Adrenal gland (tissue), 12 donors: ENCODE measurements around the gene KIAA1958. TPM values are rescaled to one million over a fixed set of nuclear protein-coding genes. Genes with fewer than 3 reads are reported as not detected.
A peak's percentile ranks its signal among the peaks of the same experiment; 100 is the strongest.

ENCODE experiments used
- DNase-seq, 7 donors: peaks; one replicate each; pipeline ENCODE4 v3.0.0-alpha.2; 2019 to 2020
- H3K27ac ChIP-seq, 5 donors: fragments of 200-600 bp; sonication (generic) in 4 of 5; 1 replicate in 3 of 5; 2 replicates in 2 of 5; pipeline versions ENCODE4 v1.5.1 to v1.8.0; 2016 to 2020; ENCODE audit warnings: mild to moderate bottlenecking in 1 of 5
- H3K27me3 ChIP-seq: fragments of 200-600 bp; 2 replicates; pipeline ENCODE4 v1.8.0; 2021
- H3K36me3 ChIP-seq, 2 donors: fragments of 200-600 bp; replicated peaks in 1 of 2; 1 replicate in 1 of 2; 2 replicates in 1 of 2; pipeline versions ENCODE4 v1.5.1 to v1.8.0; 2018 to 2022
- H3K4me1 ChIP-seq, 2 donors: fragments of 200-600 bp; replicated peaks in 1 of 2; 1 replicate in 1 of 2; 2 replicates in 1 of 2; pipeline versions ENCODE4 v1.5.1 to v1.8.0; 2018 to 2021
- H3K4me3 ChIP-seq, 4 donors: fragments of 200-600 bp; sonication (generic) in 3 of 4; one replicate each; pipeline ENCODE4 v1.5.1; 2016 to 2018
- H3K9me3 ChIP-seq, 3 donors: fragments of 200-600 bp; sonication (generic) in 1 of 3; replicated peaks in 1 of 3; 1 replicate in 2 of 3; 2 replicates in 1 of 3; pipeline versions ENCODE4 v1.5.1 to v1.8.0; 2016 to 2021
- POLR2A ChIP-seq, 2 donors: fragments of 450-650 bp; IDR thresholded peaks; one replicate each; pipeline ENCODE4 v1.6.1; 2017; ENCODE audit warnings: antibody characterized with exemption in 2 of 2, mild to moderate bottlenecking in 2 of 2, moderate library complexity in 1 of 2
- WGBS, 4 donors: extraction: QIAGEN DNeasy Blood & Tissue Kit in 2 of 4; methylation state at CpG; one replicate each; pipeline versions ENCODE4 v1.1.5 to v1.1.7; 2013 to 2017; 5-methylcytosine and 5-hydroxymethylcytosine counted together
- intact Hi-C, 2 donors: fragments of 100-400 bp; cut with DNase I; formaldehyde crosslinking; loops; one replicate each; pipeline versions ENCODE4 v1.14.1 to v1.15.0; 2022 to 2023
- polyA plus RNA-seq, 3 donors: library from polyadenylated mRNA; stranded (reverse); fragments of 200-250 nt in 2 of 3; fragments of 350-450 nt in 1 of 3; fragmentation: Illumina TruSeq in 1 of 3; extraction: RNeasy Lipid Tissue Mini Kit (QIAGEN cat#74804) in 1 of 3; gene quantifications; one replicate each; pipeline ENCODE4 v1.2.3, GENCODE V29; 2013 to 2014
- total RNA-seq, 9 donors: library from RNA; depleted of rRNA in 4 of 9; stranded (reverse); fragments of >200 nt in 4 of 9; fragments of 120-200 nt in 1 of 9; fragmentation: NEBNext Ultra II Directional in 1 of 9; extraction: Animal tissue kit (Norgen Biotek cat#: 25700) in 1 of 9; gene quantifications; one replicate each; pipeline versions ENCODE4 v1.1.0 to v1.2.4, GENCODE V29; 2013 to 2023
- TF ChIP-seq, protein P1 (sequence below), 6 experiments: fragments of 450-650 bp in 4 of 6; fragments of 200-600 bp in 2 of 6; sonication (generic) in 1 of 6; IDR thresholded peaks; 1 replicate in 5 of 6; 2 replicates in 1 of 6; pipeline versions ENCODE4 v1.5.1 to v1.8.0; 2016 to 2021; ENCODE audit warnings: antibody characterized with exemption in 6 of 6, mild to moderate bottlenecking in 2 of 6, moderate library complexity in 1 of 6
- donor health status: healthy with polysubstance abuse.
- donor health status: Bipolar disorder and iron deficiency.
- donor health status: DM: yes; HTN: yes; CAD: no.
- donor health status: DM: no; HTN: no; CAD: no.
- donor health status: DM: no; HTN: no; CAD: no.
- donor health status: DM: yes; HTN: yes; CAD: no.

KIAA1958 gene
- total and polyA plus RNA-seq, 12 donors, result 3.5 to 67.2 (median 30.0) TPM

DNA sequence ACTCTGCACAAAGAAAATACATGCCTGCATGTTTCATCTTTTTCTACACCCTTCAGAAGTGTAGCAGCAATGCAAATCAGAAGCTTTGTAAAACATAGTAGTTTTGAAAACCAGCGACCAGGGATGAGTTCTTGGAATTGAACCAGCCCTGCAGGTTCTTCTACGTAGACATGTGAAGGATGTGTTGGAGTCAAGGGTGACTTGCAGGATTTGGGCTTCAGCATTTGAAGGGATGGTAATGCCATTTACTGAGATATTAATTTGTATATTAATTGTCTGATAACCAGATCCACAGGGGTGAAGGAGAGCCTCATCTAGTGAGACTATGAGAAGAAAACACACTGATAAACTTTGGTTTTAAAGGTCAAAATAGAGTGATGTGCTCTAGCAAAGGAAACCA lies 72.4 kb downstream of the KIAA1958 start:
- Histone ChIP-seq H3K27me3 (no peaks in the 10 kb centered on the region), H3K4me1 (peaks cover 17 to 47% of the 10 kb centered on the region in 2 donors), H3K9me3 (no peaks in the 10 kb centered on the region), H3K27ac (peak overlapping the region in 1 of 5 donors; percentile 49), H3K36me3 (no peaks in the 10 kb centered on the region), H3K4me3 (no peak overlapping the region)
- intact Hi-C loops, result no loop called here
- 59 to 69% (median 65%) methylated on average over 2 of the region's 2 CpGs for WGBS, 4 donors
- TF ChIP-seq POLR2A (IDR thresholded peaks at IDR 0.05), result no peak
- TF ChIP-seq, protein P1, sequence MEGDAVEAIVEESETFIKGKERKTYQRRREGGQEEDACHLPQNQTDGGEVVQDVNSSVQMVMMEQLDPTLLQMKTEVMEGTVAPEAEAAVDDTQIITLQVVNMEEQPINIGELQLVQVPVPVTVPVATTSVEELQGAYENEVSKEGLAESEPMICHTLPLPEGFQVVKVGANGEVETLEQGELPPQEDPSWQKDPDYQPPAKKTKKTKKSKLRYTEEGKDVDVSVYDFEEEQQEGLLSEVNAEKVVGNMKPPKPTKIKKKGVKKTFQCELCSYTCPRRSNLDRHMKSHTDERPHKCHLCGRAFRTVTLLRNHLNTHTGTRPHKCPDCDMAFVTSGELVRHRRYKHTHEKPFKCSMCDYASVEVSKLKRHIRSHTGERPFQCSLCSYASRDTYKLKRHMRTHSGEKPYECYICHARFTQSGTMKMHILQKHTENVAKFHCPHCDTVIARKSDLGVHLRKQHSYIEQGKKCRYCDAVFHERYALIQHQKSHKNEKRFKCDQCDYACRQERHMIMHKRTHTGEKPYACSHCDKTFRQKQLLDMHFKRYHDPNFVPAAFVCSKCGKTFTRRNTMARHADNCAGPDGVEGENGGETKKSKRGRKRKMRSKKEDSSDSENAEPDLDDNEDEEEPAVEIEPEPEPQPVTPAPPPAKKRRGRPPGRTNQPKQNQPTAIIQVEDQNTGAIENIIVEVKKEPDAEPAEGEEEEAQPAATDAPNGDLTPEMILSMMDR (IDR thresholded peaks at IDR 0.05), result no peak
- DNase-seq, result no peak

DNA sequence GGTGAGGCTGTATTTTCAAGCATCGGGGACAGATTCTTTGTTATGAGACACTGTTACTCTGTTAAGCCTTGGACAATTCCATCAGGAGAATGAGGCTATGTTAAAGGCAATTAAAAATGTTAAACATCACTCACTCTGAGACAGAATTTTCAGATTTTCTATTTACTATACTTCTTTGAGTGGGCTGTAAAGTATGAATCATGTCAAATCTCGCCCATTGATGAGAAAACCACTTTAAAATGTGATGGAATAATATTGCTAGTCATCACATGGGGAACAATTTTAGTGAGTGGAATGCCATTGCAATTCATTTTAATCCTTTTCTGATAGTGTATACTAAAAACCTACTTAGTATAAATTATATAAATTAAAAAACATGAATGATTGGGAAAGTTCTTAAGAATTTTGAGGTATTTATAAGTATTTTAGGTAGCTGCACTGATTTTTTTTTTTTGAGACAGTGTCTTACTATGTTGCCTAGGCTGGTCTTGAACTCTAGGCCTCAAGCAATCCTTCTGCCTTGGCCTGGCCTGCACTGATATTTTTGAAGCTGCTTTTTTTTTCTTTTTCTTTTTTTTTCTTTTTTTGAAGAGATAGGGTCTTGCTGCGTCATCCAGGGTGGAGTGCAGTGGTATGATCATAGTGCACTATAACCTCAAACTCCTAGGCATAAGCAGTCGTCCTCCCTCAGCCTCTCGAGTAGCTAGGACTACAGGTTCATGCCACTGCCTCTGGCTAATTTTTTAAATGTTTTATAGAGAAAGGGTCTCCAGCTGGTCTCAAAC lies 73.2 kb downstream of the KIAA1958 start:
- no peak for DNase-seq
- intact Hi-C loops, result no loop called here
- Histone ChIP-seq H3K27me3 (no peaks in the 10 kb centered on the region), H3K4me3 (no peak overlapping the region), H3K27ac (peak overlapping the region in 1 of 5 donors; percentile 49), H3K36me3 (no peaks in the 10 kb centered on the region), H3K4me1 (peaks cover 17 to 45% of the 10 kb centered on the region in 2 donors), H3K9me3 (no peaks in the 10 kb centered on the region)
- no peak for TF ChIP-seq POLR2A (IDR thresholded peaks at IDR 0.05)
- TF ChIP-seq, protein P1 (IDR thresholded peaks at IDR 0.05), result no peak
- 81 to 91% (median 84%) methylated on average over 5 of the region's 5 CpGs for WGBS, 4 donors

DNA sequence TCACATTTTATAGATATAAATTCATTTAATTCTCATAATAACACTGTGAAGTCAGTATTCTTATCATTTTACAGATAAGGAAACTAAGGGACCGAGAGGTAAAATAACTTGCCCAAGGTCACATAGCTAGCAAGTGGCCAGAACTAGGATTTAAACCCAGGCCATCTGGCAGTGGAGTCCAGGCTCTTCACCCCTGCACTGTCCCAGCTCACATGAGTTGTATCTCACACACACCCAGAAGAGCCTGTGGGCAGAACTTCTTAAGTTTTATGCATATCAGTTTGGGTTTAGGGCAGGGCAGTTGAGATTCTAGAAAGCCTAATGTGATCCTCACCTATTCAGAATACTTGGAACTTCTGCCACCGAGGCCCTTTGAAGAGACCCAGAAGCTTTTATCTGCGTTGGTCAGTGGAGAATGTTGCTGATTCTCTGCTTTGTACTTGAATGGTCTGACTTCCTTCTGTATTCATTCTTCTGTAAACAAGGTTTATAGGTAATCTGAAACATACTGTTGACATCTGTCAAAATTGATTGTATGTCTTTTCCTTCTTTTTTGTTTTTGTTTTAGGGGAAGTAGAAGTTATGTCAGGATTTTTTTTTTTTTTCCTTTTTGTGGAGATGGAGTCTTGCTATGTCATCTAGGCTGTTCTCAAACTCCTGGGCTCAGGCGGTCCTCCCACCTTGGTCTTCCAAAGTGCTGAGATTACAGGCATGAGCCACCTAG lies 75.8 kb downstream of the KIAA1958 start:
- no peaks in the 10 kb centered on the region for H3K9me3 ChIP-seq
- no peak for TF ChIP-seq POLR2A (IDR thresholded peaks at IDR 0.05)
- TF ChIP-seq, protein P1 (IDR thresholded peaks at IDR 0.05), result no peak
- no peak overlapping the region for H3K4me3 ChIP-seq
- H3K4me1 ChIP-seq, result peaks cover 13 to 39% of the 10 kb centered on the region in 2 donors
- intact Hi-C loops, result no loop called here
- WGBS, 4 donors, result 58 to 66% (median 64%) methylated on average over 4 of the region's 4 CpGs
- no peaks in the 10 kb centered on the region for H3K27me3 ChIP-seq
- H3K27ac ChIP-seq, result peak overlapping the region in 1 of 5 donors; percentile 15
- peak in 4 of 7 donors; percentile 31 to 58 (median 41) for DNase-seq
- H3K36me3 ChIP-seq, result no peaks in the 10 kb centered on the region

DNA sequence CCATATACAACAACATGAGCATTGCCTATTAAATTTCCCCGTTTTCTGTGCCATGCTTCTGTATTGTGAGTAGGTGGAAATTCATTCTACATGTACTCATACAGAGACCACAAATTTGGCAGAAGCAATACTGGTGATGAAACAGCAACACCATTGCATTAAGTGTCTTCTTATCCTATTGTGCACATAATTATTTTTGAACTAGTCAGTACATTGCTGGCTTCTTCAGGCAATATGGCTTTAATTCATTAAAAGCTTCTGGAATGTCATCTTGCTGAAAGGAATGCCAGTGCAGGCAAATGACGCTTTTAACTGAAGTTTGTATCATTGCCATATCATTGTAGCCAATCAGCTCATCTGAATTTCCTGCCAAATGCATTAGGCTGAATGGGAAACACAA lies 82.6 kb downstream of the KIAA1958 start:
- Histone ChIP-seq H3K4me3 (no peak overlapping the region), H3K9me3 (no peaks in the 10 kb centered on the region), H3K4me1 (peaks cover 12 to 28% of the 10 kb centered on the region in 2 donors), H3K27ac (no peak overlapping the region), H3K36me3 (no peaks in the 10 kb centered on the region), H3K27me3 (no peaks in the 10 kb centered on the region)
- 64 to 81% (median 67%) methylated on average over 2 of the region's 2 CpGs for WGBS, 4 donors
- intact Hi-C loops, result no loop called here
- TF ChIP-seq, protein P1 (IDR thresholded peaks at IDR 0.05), result no peak
- TF ChIP-seq POLR2A (IDR thresholded peaks at IDR 0.05), result no peak
- no peak for DNase-seq
